HuH-7.5 (cell line): ENCODE results near the gene KCNN3.

Experiments used
- DNase-seq: peaks from one replicate; pipeline ENCODE4 v3.0.0; 2011; ENCODE audit warnings: low spot score

Gene KCNN3

GRCh38 chr1:154860156-154860870, 9.8 kb downstream of the KCNN3 start:
- no peak for DNase-seq

GRCh38 chr1:154859786-154860155, 10.3 kb downstream of the KCNN3 start:
- no peak for DNase-seq

GRCh38 chr1:154859151-154859785, 10.8 kb downstream of the KCNN3 start:
- DNase-seq, result no peak

- no peak for DNase-seq
Observed at GRCh38 chr1:154857441-154858215, 12.5 kb downstream of the KCNN3 start.

GRCh38 chr1:154857022-154857421, 13.1 kb downstream of the KCNN3 start:
- DNase-seq, result no peak

- no peak for DNase-seq
Observed at GRCh38 chr1:154856544-154856943, 13.5 kb downstream of the KCNN3 start.

- DNase-seq, result no peak
Observed at GRCh38 chr1:154856049-154856448, 14.0 kb downstream of the KCNN3 start.

GRCh38 chr1:154855186-154855851, 14.8 kb downstream of the KCNN3 start:
- no peak for DNase-seq

GRCh38 chr1:154852845-154853244, 17.2 kb downstream of the KCNN3 start:
- DNase-seq, result no peak

- no peak for DNase-seq
Observed at GRCh38 chr1:154851392-154852177, 18.5 kb downstream of the KCNN3 start.

GRCh38 chr1:154849645-154850131, 20.4 kb downstream of the KCNN3 start:
- no peak for DNase-seq

GRCh38 chr1:154848983-154849382, 21.1 kb downstream of the KCNN3 start:
- DNase-seq, result no peak

- no peak for DNase-seq
Observed at GRCh38 chr1:154847891-154848290, 22.2 kb downstream of the KCNN3 start.

GRCh38 chr1:154846565-154847442, 23.3 kb downstream of the KCNN3 start:
- DNase-seq, result no peak

GRCh38 chr1:154845879-154846278, 24.2 kb downstream of the KCNN3 start:
- DNase-seq, result no peak

- no peak for DNase-seq
Observed at GRCh38 chr1:154845174-154845573, 24.9 kb downstream of the KCNN3 start.

- DNase-seq, result no peak
Observed at GRCh38 chr1:154844297-154844681, 25.8 kb downstream of the KCNN3 start.

GRCh38 chr1:154843636-154844296, 26.3 kb downstream of the KCNN3 start:
- DNase-seq, result no peak

GRCh38 chr1:154842635-154843034, 27.4 kb downstream of the KCNN3 start:
- no peak for DNase-seq

- DNase-seq, result no peak
Observed at GRCh38 chr1:154841384-154841783, 28.7 kb downstream of the KCNN3 start.
